IMR-90 (cell line): Measurements from ENCODE around the gene TTC28.

Experiments
- CEBPB ChIP-seq: IDR thresholded peaks from 2 replicates; pipeline ENCODE4 v1.6.1; 2012; ENCODE audit warnings: low read depth, low read length, improper control_type of control experiment
- CTCF ChIP-seq: conservative IDR thresholded peaks from 2 replicates; pipeline ENCODE4 v1.5.1; 2012; ENCODE audit warnings: mild to moderate bottlenecking, low read depth, low read length, improper control_type of control experiment
- FOS ChIP-seq: fragments of 150-350 bp; IDR thresholded peaks from 2 replicates; pipeline ENCODE4 v1.6.1; 2016; ENCODE audit warnings: low read depth, low read length
- MAZ ChIP-seq: IDR thresholded peaks from 2 replicates; pipeline ENCODE4 v1.6.1; 2012; ENCODE audit warnings: low read depth, mild to moderate bottlenecking, low read length, improper control_type of control experiment, moderate library complexity, borderline replicate concordance
- POLR2A ChIP-seq: IDR thresholded peaks from 2 replicates; pipeline ENCODE4 v1.6.1; 2012; ENCODE audit warnings: mild to moderate bottlenecking, low read depth, low read length

GRCh38 chr22:27984001-27984695, 695.5 kb downstream of the TTC28 start:
- TF ChIP-seq FOS (no peak), MAZ (no peak), CTCF (no peak), CEBPB (no peak), POLR2A (no peak)
